Measurements from ENCODE around the gene RND3. TPM values are rescaled to one million over a fixed set of nuclear protein-coding genes. Genes with fewer than 3 reads are reported as not detected.

Gene RND3
- total and polyA plus RNA-seq, 2 donors (not counting 1 experiment from before 2014, with no cell fraction given), result not detected

DNA sequence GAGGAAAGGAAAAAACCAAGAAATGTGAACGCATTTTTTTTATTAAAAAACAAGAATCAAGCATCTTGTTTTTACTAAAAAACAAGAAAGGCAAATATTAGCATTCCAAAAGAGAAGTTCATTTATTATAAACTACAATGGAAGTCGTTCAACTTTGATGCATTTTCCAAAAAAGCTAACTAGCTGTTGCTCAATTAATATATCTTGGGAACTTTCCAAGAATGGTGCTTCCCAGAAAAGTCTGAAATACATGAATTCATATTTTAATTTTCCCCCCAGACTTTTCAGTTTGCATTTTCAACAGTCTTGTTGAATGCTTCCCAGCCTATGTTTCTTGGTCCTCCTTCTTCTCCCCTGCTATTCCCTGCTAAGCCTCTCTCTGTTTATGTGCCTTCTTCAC, 7.5 kb upstream of the RND3 start:
- ATAC-seq (ENCODE audit: low read depth) (no peak), DNase-seq (no peak)
- Histone ChIP-seq H3K4me1 (ENCODE audit: control insufficient read depth in 2 of 2, insufficient read depth in 2 of 2, low read length in 2 of 2) (no peaks in the 10 kb centered on the region), H3K4me2 (replicated peaks; ENCODE audit: low read depth, low read length, poor library complexity, severe bottlenecking) (no peak overlapping the region), H2AFZ (ENCODE audit: insufficient read depth, low read depth, low read length, poor library complexity, severe bottlenecking) (no peak overlapping the region), H3K36me3 (replicated peaks in 1 of 2; ENCODE audit: control extremely low read depth in 1 of 2, control insufficient read depth in 1 of 2, extremely low read depth in 1 of 2, insufficient read depth in 2 of 2, low read length in 1 of 2) (no peaks in the 10 kb centered on the region), H3K4me3 (ENCODE audit: control extremely low read depth in 1 of 5, extremely low read depth in 1 of 5, insufficient read depth in 1 of 5, low read depth in 2 of 5, low read length in 4 of 5) (no peak overlapping the region), H4K20me1 (ENCODE audit: control insufficient read depth, insufficient read depth, low read length, poor library complexity, severe bottlenecking) (no peaks in the 10 kb centered on the region), H3K9ac (ENCODE audit: low read length) (no peak overlapping the region), H3K27ac (ENCODE audit: low read length in 2 of 2) (no peak overlapping the region), H3K79me2 (ENCODE audit: control insufficient read depth, insufficient read depth, low read length) (no peaks in the 10 kb centered on the region), H3K9me3 (ENCODE audit: control extremely low read depth in 1 of 3, control insufficient read depth in 2 of 3, insufficient read depth in 1 of 3, low read length in 2 of 3) (no peaks in the 10 kb centered on the region), H3K27me3 (replicated peaks in 1 of 4; ENCODE audit: control extremely low read depth in 1 of 4, control insufficient read depth in 3 of 4, insufficient read depth in 4 of 4, low read length in 3 of 4) (no peaks in the 10 kb centered on the region)
- Mint-ChIP-seq H3K9me3 (ENCODE audit: insufficient read depth) (no peaks in the 10 kb centered on the region), H3K4me3 (no peak overlapping the region), H3K27ac (no peak overlapping the region), H3K27me3 (no peaks in the 10 kb centered on the region), H3K4me1 (no peaks in the 10 kb centered on the region)
- TF ChIP-seq, protein P1, sequence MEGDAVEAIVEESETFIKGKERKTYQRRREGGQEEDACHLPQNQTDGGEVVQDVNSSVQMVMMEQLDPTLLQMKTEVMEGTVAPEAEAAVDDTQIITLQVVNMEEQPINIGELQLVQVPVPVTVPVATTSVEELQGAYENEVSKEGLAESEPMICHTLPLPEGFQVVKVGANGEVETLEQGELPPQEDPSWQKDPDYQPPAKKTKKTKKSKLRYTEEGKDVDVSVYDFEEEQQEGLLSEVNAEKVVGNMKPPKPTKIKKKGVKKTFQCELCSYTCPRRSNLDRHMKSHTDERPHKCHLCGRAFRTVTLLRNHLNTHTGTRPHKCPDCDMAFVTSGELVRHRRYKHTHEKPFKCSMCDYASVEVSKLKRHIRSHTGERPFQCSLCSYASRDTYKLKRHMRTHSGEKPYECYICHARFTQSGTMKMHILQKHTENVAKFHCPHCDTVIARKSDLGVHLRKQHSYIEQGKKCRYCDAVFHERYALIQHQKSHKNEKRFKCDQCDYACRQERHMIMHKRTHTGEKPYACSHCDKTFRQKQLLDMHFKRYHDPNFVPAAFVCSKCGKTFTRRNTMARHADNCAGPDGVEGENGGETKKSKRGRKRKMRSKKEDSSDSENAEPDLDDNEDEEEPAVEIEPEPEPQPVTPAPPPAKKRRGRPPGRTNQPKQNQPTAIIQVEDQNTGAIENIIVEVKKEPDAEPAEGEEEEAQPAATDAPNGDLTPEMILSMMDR (IDR thresholded peaks at IDR 0.05), result no peak
- no peak for TF ChIP-seq EZH2 (IDR thresholded peaks at IDR 0.05; ENCODE audit: borderline replicate concordance, insufficient read depth, low read depth, low read length, poor library complexity, severe bottlenecking)
- intact Hi-C loops (cut with micrococcal nuclease), result no loop called here
- POLR2A ChIA-PET, result no interaction called here
- no CpG with 5 or more reads among the region's 2 CpGs for WGBS (ENCODE audit: insufficient coverage)
- CTCF ChIA-PET, result no interaction called here

DNA sequence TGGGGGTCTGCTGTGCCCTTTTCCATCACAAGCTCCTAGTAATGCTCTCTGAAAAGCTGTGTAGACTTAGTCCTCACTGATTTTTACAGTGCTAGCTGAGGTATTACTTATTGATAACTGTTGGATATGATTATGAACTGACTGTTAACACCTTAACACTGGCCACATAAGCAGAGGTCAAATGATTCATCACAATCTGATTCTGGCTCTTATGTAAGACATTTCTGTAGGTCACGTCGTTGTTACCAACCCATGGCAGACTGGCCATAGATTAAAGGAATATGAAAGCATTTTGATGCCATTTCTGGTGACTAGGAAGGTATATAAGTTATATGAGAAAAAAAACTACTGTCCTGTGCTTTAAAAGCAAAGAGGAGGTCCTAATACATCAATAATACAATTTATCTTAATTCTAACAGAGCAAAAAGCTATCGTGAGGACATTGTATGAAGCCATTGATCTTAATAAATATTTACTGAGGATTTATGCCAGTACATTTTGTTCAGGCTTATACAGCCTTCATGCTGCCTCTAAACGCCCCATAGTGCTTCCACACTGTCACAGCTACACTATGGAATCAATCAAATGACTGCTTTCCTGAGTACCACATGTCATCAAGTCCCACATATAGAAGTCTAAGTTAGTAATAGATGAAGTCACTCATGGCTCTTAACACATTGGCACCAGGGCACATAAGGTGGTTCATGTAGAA, 6.9 kb upstream of the RND3 start:
- Histone ChIP-seq H3K27ac (ENCODE audit: low read length in 2 of 2) (no peak overlapping the region), H3K27me3 (replicated peaks in 1 of 4; ENCODE audit: control extremely low read depth in 1 of 4, control insufficient read depth in 3 of 4, insufficient read depth in 4 of 4, low read length in 3 of 4) (no peaks in the 10 kb centered on the region), H3K4me2 (replicated peaks; ENCODE audit: low read depth, low read length, poor library complexity, severe bottlenecking) (no peak overlapping the region), H2AFZ (ENCODE audit: insufficient read depth, low read depth, low read length, poor library complexity, severe bottlenecking) (no peak overlapping the region), H3K4me3 (ENCODE audit: control extremely low read depth in 1 of 5, extremely low read depth in 1 of 5, insufficient read depth in 1 of 5, low read depth in 2 of 5, low read length in 4 of 5) (no peak overlapping the region), H3K9ac (ENCODE audit: low read length) (no peak overlapping the region), H3K9me3 (ENCODE audit: control extremely low read depth in 1 of 3, control insufficient read depth in 2 of 3, insufficient read depth in 1 of 3, low read length in 2 of 3) (no peaks in the 10 kb centered on the region), H4K20me1 (ENCODE audit: control insufficient read depth, insufficient read depth, low read length, poor library complexity, severe bottlenecking) (no peaks in the 10 kb centered on the region), H3K4me1 (ENCODE audit: control insufficient read depth in 2 of 2, insufficient read depth in 2 of 2, low read length in 2 of 2) (no peaks in the 10 kb centered on the region), H3K36me3 (replicated peaks in 1 of 2; ENCODE audit: control extremely low read depth in 1 of 2, control insufficient read depth in 1 of 2, extremely low read depth in 1 of 2, insufficient read depth in 2 of 2, low read length in 1 of 2) (no peaks in the 10 kb centered on the region), H3K79me2 (ENCODE audit: control insufficient read depth, insufficient read depth, low read length) (no peaks in the 10 kb centered on the region)
- POLR2A ChIA-PET, result no interaction called here
- no peak overlapping the region for H3K27ac Mint-ChIP-seq
- peaks cover 4% of the 10 kb centered on the region for H3K27me3 Mint-ChIP-seq
- no CpG with 5 or more reads among the region's 4 CpGs for WGBS (ENCODE audit: insufficient coverage)
- no peak for TF ChIP-seq EZH2 (IDR thresholded peaks at IDR 0.05; ENCODE audit: borderline replicate concordance, insufficient read depth, low read depth, low read length, poor library complexity, severe bottlenecking)
- TF ChIP-seq, protein P1 (IDR thresholded peaks at IDR 0.05), result no peak
- no peaks in the 10 kb centered on the region for H3K4me1 Mint-ChIP-seq
- intact Hi-C loops (cut with micrococcal nuclease), result no loop called here
- CTCF ChIA-PET, result no interaction called here
- no peak for DNase-seq
- no peak overlapping the region for H3K4me3 Mint-ChIP-seq
- ATAC-seq (ENCODE audit: low read depth), result no peak
- H3K9me3 Mint-ChIP-seq (ENCODE audit: insufficient read depth), result no peaks in the 10 kb centered on the region
